HUES48 (cell line): ENCODE data around the gene LTBP4.

ENCODE experiments used
- H3K27ac ChIP-seq: one replicate; pipeline ENCODE4 v1.7.0; 2013; ENCODE audit warnings: low read depth, low read length, inconsistent platforms
- H3K27me3 ChIP-seq: 2 replicates; pipeline ENCODE4 v1.6.1; 2013; ENCODE audit warnings: mild to moderate bottlenecking, low read length; ENCODE audit not compliant: control insufficient read depth, insufficient read depth
- H3K36me3 ChIP-seq: 2 replicates; pipeline ENCODE4 v1.6.1; 2013; ENCODE audit warnings: low read length; ENCODE audit not compliant: control insufficient read depth, insufficient read depth
- H3K4me1 ChIP-seq: 2 replicates; pipeline ENCODE4 v1.6.1; 2013; ENCODE audit warnings: mild to moderate bottlenecking, low read length; ENCODE audit not compliant: control insufficient read depth, insufficient read depth
- H3K4me3 ChIP-seq: 2 replicates; pipeline ENCODE4 v1.5.1; 2013; ENCODE audit warnings: mild to moderate bottlenecking, low read depth, low read length
- H3K9ac ChIP-seq: 2 replicates; pipeline ENCODE4 v1.6.1; 2013; ENCODE audit warnings: mild to moderate bottlenecking, low read depth, low read length, moderate library complexity
- H3K9me3 ChIP-seq: 2 replicates; pipeline ENCODE4 v1.6.1; 2013; ENCODE audit warnings: low read length; ENCODE audit not compliant: control insufficient read depth, insufficient read depth

Gene LTBP4

GRCh38 chr19:40661616-40662015, 60.4 kb downstream of the LTBP4 start:
- H3K4me1 ChIP-seq = no peaks in the 10 kb centered on the region
- H3K27me3 ChIP-seq = no peaks in the 10 kb centered on the region
- H3K27ac ChIP-seq = no peak overlapping the region
- H3K9me3 ChIP-seq = no peaks in the 10 kb centered on the region
- H3K4me3 ChIP-seq = no peak overlapping the region
- H3K36me3 ChIP-seq = no peaks in the 10 kb centered on the region
- no peak overlapping the region for H3K9ac ChIP-seq

GRCh38 chr19:40662925-40663694, 61.9 kb downstream of the LTBP4 start:
- no peaks in the 10 kb centered on the region for H3K9me3 ChIP-seq
- H3K27ac ChIP-seq = peak overlapping the region; percentile 61

GRCh38 chr19:40663695-40664692, 62.8 kb downstream of the LTBP4 start:
- Histone ChIP-seq H3K4me1 (no peaks in the 10 kb centered on the region), H3K4me3 (peak overlapping the region; percentile 71), H3K27me3 (no peaks in the 10 kb centered on the region), H3K9me3 (no peaks in the 10 kb centered on the region), H3K27ac (no peak overlapping the region), H3K9ac (no peak overlapping the region), H3K36me3 (peaks cover 22% of the 10 kb centered on the region)

More at GRCh38 chr19:40662925-40663694, 61.9 kb downstream of the LTBP4 start:
- Histone ChIP-seq H3K4me1 (no peaks in the 10 kb centered on the region), H3K4me3 (peak overlapping the region; percentile 71), H3K9ac (peak overlapping the region; percentile 75), H3K27me3 (no peaks in the 10 kb centered on the region), H3K36me3 (peaks cover 13% of the 10 kb centered on the region; the same call in 1 of the 2 replicates)

GRCh38 chr19:40666803-40667438, 65.8 kb downstream of the LTBP4 start:
- H3K9me3 ChIP-seq = no peaks in the 10 kb centered on the region
- no peak overlapping the region for H3K27ac ChIP-seq
- no peaks in the 10 kb centered on the region for H3K4me1 ChIP-seq
- H3K36me3 ChIP-seq = peaks cover 50% of the 10 kb centered on the region
- H3K4me3 ChIP-seq = no peak overlapping the region
- no peaks in the 10 kb centered on the region for H3K27me3 ChIP-seq
- no peak overlapping the region for H3K9ac ChIP-seq

GRCh38 chr19:40667602-40668001, 66.4 kb downstream of the LTBP4 start:
- no peaks in the 10 kb centered on the region for H3K9me3 ChIP-seq
- no peak overlapping the region for H3K27ac ChIP-seq
- no peaks in the 10 kb centered on the region for H3K4me1 ChIP-seq
- peaks cover 57% of the 10 kb centered on the region for H3K36me3 ChIP-seq
- H3K27me3 ChIP-seq = no peaks in the 10 kb centered on the region
- H3K4me3 ChIP-seq = no peak overlapping the region
- no peak overlapping the region for H3K9ac ChIP-seq

GRCh38 chr19:40668991-40669614, 67.9 kb downstream of the LTBP4 start:
- Histone ChIP-seq H3K9ac (no peak overlapping the region), H3K36me3 (peaks cover 72% of the 10 kb centered on the region), H3K27me3 (no peaks in the 10 kb centered on the region), H3K4me1 (no peaks in the 10 kb centered on the region), H3K9me3 (no peaks in the 10 kb centered on the region), H3K4me3 (no peak overlapping the region), H3K27ac (no peak overlapping the region)

GRCh38 chr19:40671404-40671803, 70.2 kb downstream of the LTBP4 start:
- H3K27me3 ChIP-seq = no peaks in the 10 kb centered on the region
- no peaks in the 10 kb centered on the region for H3K9me3 ChIP-seq
- peaks cover 89% of the 10 kb centered on the region for H3K36me3 ChIP-seq
- no peak overlapping the region for H3K4me3 ChIP-seq
- no peak overlapping the region for H3K27ac ChIP-seq
- no peak overlapping the region for H3K9ac ChIP-seq
- H3K4me1 ChIP-seq = no peaks in the 10 kb centered on the region

- H3K9me3 ChIP-seq = no peaks in the 10 kb centered on the region
- H3K36me3 ChIP-seq = peaks cover 91% of the 10 kb centered on the region
- no peaks in the 10 kb centered on the region for H3K4me1 ChIP-seq
- H3K27ac ChIP-seq = no peak overlapping the region
- H3K4me3 ChIP-seq = no peak overlapping the region
- no peak overlapping the region for H3K9ac ChIP-seq
- no peaks in the 10 kb centered on the region for H3K27me3 ChIP-seq
Observed at GRCh38 chr19:40672038-40672437, 70.9 kb downstream of the LTBP4 start.

GRCh38 chr19:40672573-40673299, 71.6 kb downstream of the LTBP4 start:
- H3K4me3 ChIP-seq = no peak overlapping the region
- no peaks in the 10 kb centered on the region for H3K4me1 ChIP-seq
- no peaks in the 10 kb centered on the region for H3K9me3 ChIP-seq
- H3K36me3 ChIP-seq = peaks cover 91% of the 10 kb centered on the region
- H3K27me3 ChIP-seq = no peaks in the 10 kb centered on the region
- H3K9ac ChIP-seq = no peak overlapping the region
- H3K27ac ChIP-seq = no peak overlapping the region

- Histone ChIP-seq H3K36me3 (peaks cover 91% of the 10 kb centered on the region), H3K9me3 (no peaks in the 10 kb centered on the region), H3K9ac (no peak overlapping the region), H3K27ac (no peak overlapping the region), H3K4me3 (no peak overlapping the region), H3K4me1 (no peaks in the 10 kb centered on the region), H3K27me3 (no peaks in the 10 kb centered on the region)
Observed at GRCh38 chr19:40673397-40673796, 72.2 kb downstream of the LTBP4 start.
